ENCODE data around the gene ADAM22.

ADAM22 gene

DNA sequence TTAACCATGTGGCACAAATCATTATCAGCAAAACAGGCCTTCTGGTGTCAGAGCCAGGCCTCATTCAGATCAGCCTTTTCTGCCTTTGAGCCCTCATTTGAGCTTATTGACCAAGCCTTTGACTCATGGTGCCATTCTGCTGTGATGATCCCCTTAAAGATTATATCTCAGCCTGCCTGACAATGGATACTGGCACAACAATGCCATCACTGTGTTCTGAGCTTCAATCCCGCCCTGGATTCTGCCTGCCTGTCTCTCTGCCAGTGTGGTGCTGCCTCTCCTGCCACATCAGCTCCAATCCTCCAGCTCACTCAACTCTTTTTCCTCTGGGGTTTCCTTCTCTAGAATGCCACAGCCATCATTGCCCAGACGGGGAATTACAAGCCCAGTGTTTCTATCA, 233.2 kb downstream of the ADAM22 start:
- no peak for DNase-seq (ENCODE audit: low read depth)

DNA sequence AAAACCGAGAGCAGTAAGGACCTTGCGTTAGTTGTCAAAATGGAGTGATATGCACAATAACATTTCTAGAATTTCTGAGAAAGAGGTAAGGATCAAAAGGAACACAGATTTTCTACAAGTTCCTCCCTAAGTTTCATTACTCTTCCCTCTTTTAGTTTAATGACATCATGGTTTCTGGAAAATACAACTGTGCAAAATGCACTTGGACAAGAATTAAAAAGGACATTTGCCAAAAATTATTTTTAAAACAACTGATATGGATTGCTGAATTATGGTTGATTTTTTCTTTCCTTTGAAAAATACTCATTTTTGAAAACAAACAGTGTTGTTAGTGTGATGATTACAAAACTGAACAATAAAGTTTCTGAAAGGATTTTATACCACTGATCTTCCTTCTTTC, 233.7 kb downstream of the ADAM22 start:
- DNase-seq (ENCODE audit: low read depth), result no peak

DNA sequence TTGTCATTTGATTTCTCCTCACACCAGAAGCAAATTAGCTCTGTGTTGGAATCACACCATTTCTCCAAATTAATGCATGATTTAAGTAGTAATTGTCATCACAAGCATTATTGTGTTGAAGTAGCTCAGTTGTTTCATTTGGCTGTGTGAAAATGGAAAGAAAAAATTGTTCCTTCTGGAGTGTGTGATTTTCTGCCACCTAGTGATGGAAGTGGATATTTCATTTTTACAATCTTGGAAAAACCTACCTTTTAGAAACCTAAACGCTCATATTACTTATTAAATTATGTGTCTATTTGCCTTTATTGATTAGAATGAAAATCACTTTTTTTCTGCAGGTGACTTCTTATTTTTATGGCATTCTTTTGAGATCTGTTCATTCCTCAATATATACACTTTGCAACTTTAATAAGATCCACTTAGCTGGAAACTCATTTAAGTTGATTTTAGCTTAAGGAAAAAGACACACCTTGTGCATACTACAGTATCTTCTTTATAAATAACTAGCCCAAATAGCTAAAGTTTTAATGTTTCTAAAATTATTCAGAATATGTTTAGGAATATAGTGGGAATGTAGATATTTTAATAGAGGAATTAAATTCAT, 235.8 kb downstream of the ADAM22 start:
- no peak for DNase-seq (ENCODE audit: low read depth)

DNA sequence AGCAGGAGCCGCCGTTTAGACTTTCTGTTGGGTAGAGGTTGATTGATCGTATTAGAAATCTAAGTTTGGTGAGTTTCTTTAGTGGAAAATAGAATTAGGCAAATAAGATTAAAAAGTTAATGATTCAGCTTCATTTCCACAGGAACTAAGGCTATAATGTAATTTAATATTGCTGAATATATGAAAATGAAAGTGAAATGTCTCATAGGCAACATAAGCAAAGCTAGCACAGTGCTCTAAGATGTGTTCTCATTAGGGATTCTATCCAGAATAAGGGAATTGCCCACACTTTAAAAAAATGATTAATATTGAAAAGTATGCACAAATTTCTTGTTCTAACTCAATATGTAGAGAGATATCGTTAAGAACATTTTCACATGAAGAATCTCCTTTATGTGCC, 238.8 kb downstream of the ADAM22 start:
- no peak for DNase-seq (ENCODE audit: low read depth)

DNA sequence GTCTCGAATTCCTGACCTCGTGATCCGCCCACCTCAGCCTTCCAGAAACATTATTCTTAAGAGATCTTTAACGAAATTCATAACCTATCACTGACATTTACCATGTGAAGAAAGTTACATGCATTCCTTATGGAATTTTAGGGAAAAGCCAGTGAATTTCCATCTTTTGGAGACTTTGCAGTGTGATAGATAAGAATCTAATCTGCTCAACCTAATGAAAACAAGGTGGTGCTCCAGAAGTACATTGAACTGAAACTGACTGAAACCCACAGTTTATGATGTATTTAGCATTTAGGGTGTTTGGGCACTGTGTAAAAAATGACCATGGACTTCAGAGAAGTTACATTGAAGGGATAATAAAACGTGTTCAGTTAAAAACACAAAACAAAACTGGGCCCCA, 242.1 kb downstream of the ADAM22 start:
- no peak for DNase-seq (ENCODE audit: low read depth)

DNA sequence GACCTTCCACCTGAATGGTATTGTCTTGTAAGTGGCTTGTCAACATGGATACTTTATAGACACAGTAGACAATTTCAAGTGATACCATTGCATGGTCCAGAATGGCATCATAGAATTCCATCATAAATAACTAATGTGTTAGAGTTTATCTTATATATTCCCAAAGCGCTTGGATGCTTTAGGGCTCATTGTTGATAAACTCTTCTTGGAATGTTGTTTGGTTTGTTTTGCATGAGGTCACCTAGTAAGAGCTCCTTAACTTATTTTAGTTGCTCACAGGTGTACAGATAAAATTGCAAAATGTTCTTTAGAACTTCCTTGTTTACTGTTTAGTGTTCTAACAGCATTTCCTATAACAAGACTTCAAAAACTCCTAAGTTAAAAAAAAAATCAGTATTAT, 249.0 kb downstream of the ADAM22 start:
- DNase-seq (ENCODE audit: low read depth), result no peak

DNA sequence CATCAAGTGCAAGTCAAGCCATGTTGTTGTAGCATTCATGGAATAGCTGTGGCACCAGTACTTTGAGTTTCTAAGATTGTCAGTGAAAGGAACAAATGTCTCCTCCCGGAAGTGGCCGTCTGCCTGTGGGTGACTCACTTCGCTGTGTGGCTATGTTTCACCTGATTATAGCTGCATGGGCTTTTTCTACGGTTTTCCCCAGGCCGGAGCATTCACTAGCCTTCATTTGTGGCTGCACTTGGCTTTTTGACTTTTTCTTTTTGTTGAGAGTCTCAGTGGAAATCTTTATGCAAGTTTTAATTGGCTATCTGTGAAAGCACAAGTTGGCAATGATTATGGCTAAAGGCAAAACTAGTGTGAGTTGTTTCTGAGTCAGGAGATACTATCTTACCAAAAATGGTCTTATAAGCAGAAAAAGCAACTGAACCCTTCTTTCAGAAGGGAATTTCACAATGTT, 250.8 kb downstream of the ADAM22 start:
- no peak for DNase-seq (ENCODE audit: low read depth)

DNA sequence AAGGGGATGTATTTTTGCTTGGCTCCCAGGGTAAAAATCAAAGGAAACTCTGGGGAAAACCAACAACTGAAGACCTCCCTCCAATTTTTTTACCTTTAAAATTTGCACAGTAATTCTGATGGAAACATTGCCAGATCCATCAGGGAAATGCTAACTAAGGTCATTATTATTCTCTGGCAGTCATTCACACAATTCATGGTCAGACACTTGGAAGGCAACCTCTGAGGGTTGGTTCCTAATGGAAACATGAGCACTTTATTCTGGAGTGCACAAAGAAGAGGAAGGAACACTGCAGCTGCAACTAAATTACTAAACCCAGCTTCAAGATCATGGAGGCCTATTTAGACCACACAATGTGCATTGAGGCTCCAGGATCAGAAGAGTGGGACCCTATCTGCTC, 251.6 kb downstream of the ADAM22 start:
- DNase-seq (ENCODE audit: low read depth), result no peak

DNA sequence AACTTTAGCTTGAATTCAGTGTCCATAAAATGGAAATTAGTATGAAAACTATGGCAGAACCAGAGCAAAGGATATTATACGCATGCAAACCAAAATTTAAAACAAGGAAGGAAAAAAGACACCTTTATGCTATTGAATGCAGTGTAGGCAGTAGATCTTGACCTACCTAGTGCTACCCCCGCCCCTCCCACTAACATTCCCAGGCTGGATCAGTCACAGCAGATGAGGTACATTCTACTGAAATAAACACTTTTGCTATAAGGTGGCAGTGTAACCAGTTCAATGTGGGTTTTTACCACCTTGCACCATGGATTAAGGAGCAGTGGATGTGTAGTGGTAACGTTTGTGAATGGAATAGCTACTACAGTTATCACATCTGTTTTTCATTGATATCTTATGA, 257.9 kb downstream of the ADAM22 start:
- no peak for DNase-seq (ENCODE audit: low read depth)

DNA sequence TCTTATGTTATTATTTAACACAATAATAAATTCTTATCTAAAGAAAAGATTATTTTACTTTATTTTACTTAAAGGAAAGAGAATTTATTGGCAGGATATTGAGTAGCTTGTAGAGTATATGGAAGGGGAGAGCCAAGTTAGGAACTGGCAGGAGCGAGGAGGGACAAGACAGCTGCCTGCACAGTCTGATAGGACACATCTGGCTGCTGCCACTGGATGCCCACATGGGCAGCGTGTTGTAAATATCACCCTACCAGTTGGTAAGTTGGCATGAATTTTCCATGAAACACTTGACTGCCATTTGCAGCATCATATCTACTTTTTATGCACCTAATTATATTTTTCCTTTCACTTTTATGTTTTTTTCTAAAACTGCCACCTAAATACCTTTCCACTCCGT, 266.2 kb downstream of the ADAM22 start:
- no peak for DNase-seq (ENCODE audit: low read depth)

DNA sequence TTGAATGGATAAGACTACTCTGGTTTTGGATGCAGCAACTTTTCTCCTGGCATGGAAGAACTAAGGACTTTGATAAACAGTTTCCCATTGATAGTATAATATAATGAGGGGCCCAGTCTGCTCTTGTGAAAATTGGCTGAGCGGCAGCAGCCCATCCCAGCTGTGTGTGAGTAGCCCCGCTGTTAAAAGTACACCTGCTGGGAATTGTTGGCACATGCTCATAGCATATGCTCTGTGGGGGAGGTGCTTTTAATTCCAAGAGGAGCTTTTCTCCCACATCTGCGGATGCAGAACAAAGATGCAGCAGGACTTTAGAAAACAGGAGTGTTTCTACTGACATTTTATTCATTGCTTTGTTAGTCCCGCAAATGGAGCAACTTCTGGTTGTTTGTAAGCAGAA, 266.7 kb downstream of the ADAM22 start:
- DNase-seq (ENCODE audit: low read depth), result no peak

DNA sequence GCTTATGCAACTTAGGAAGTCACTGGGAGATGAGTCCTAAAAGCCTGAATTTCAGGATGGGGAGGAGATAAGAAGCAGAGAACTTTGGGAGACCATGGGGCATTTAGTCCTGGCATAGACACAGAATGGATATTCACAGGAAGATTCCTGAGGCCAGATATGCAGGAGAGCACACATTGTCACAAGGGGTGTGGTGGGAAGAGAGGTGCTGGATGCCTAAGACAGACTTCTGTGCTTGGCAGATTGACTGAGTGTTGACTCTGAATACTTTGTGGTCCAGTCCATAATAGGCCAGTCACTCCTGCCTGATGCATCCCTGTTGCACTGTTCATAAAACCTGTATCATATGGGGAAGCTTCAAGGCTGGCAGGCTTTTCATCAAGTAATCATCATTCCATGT, 267.3 kb downstream of the ADAM22 start:
- DNase-seq (ENCODE audit: low read depth), result no peak

DNA sequence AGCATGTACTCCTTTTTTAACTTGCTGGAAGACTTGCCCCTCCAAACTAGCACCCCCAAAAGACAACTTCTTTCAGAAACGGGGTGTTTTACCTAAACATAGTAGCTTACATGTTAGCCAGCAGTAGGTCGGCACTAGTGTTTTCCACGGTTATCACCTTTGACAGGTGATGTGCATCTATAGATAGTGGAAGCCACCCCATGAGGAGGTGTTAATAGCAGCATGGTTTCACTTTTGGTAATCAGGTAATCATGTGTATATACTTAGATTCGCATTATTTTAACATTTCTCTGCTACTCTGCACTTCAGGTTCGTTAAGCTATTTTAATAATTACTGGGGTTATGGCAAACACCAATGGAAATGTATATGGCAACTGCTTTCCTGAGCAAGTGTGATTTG, 268.2 kb downstream of the ADAM22 start:
- no peak for DNase-seq (ENCODE audit: low read depth)

DNA sequence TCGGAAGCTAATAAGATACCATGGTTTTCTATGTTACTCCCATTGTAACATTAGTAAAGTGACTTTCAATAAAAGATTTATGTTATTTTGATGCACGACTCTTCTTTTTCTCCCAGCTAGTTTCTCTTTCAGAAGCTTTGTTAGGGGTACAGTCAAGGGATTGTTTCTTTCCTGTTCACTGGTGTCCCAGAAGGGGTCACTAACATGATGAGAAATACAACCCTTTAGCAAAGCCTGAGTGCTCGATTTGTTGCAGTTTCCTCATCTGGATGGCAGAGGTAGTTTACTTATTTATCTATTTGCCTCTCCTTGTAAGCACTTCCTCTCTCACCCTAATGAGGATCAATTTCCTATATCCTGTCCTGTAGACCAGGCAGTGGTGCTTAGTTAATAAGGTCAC, 268.7 kb downstream of the ADAM22 start:
- DNase-seq (ENCODE audit: low read depth), result no peak

DNA sequence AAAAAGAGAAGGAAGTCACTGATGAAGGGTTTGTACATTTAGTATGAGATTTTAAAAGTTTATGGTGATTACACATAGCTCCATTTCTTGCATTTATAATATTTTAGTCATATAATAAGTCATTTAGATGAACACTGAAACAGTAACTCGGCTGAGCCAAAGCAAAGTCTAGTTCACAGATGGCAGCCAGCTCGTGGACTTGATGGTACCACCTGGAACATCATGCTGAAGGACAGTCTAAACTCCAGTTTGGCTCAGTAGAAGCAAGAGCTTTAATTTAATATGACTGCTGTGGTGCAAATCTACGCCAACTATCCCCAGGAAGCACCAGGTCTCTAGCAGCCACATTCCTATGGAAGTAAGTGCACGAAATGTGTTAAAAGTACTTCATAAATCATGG, 269.4 kb downstream of the ADAM22 start:
- DNase-seq (ENCODE audit: low read depth), result no peak

DNA sequence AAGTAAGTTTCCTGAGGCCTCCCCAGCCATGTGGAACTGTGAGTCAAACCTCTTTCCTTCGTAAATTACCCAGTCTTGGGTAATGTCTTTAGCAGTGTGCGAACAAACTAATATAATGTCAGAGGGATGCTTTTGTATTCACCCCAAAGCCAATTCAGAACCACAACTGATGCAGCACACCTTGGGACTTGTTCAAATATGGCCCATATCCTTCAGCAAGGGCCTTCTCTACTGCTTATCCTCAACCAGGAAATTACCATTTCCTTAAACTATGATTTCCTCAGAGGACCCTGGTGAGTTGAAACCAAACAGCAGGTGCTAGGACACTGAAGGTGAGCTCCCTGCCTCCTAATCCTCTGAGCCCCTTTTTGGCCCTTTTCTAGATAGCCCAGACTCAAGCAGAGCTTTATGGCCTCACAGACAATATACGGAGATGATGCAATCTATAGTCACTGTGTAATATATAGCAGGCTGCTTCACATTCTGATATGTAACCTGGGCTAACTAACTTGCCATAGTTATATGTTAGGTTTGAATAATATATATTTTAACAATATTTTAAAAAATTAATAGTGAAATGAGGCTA, 270.6 kb downstream of the ADAM22 start:
- no peak for DNase-seq (ENCODE audit: low read depth)

DNA sequence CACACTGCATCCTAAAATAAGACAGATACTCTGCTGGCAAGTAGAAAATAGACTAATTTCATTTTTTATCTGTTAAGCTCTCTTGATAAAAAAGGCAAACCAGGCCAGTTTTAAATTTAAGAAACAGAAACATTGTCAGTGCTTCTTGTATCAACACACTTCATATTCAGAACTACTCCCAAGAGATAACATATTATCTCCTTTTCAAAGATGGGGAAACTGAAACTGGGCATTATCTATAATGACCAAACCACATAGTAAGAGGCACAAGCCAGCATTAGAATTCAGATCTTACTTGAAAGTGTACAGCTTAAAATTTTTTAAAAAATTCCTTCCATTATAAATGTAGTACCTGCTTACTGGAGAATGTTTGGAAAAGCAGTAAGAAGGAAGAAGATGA, 271.1 kb downstream of the ADAM22 start:
- no peak for DNase-seq (ENCODE audit: low read depth)

DNA sequence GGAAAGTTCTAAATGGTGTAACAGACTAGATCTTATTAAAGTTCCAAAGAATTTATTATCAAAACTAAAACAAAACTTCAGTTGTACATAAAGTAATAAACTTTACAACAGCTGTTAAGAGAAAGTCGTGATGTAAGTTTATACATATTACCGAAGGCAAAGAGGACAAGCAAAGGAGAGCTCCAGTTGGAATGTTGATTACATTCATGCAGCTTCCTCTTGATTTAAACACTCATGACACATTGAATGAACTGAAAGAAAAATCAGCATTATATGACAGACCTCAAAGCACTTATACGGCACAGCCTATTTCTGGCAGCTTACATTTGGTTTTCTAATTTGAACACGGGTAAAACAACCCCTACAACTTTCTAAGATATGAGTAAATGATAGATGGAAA, 272.2 kb downstream of the ADAM22 start:
- no peak for DNase-seq (ENCODE audit: low read depth)

DNA sequence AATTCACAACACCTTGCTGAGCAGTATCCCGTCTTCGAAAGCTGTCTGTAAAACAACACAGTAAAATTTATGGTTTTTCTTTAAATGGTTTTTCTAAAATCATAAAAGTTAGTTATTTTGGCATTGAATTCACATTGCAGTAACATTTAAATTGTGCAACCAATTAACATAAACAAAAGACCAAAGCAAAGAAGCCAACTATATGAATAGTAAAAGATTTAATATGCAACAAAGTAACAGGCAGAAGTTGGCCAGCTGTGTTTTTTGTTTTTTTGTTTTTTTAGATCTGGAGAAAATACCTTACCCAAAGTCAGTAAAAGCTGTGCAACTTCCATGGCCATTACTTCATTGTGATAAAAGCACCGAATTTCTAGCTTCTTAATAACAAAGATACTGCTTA, 274.5 kb downstream of the ADAM22 start:
- no peak for DNase-seq (ENCODE audit: low read depth)

DNA sequence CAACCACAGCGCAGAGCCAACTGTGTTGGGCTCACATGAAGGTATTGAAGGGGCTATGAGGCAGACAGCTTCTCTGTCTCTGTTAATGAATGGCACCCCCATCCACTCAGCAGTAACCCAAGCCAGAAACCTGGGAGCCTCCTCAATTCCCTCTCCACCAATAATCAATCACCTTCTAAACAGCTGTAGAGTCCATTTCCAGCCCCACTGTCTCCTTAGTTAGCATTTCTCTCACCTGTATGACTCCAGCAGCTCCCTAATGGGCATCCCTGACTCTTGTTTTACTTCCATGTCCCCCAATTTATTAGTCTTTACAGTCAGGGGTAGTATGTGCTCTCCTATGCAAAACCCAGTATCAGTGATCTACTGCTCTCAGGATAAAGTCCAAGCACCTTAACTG, 278.9 kb downstream of the ADAM22 start:
- no peak for DNase-seq (ENCODE audit: low read depth)

DNA sequence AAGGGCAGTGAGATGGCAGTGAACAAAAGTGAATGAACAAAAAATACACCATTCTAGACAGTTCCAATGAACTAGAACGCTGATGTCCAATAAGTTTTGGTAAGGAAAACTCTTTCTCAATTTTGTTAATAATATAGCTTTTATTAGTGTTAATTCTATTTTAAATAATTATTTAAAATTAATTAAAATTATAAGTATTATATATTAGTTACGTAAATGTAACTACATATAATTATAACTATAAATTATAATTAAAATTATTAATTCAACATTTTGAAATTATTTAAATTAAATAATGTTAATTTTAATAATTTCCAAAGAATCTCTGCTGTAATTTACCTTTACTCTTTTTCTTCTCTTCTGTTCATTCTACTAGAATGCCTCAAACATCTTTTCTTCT, 280.4 kb downstream of the ADAM22 start:
- no peak for DNase-seq (ENCODE audit: low read depth)

DNA sequence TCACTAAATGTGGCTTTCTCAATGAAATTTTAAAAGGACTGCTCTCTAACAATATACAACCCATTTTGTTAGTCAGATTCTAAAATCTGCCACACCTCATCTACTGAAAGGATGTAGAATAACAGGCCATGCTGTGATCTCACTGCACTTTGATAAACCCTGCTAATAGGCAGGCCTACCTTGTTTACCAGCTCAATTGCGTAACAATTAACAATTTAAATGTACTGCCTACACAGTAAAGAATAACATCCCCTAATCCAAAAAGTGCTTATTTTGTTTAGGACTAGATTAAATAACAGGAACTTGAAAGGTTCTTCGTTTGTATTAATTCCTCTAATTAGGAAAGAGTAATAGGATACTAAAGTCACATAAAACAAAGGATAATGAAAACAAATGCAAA, 281.2 kb downstream of the ADAM22 start:
- no peak for DNase-seq (ENCODE audit: low read depth)

DNA sequence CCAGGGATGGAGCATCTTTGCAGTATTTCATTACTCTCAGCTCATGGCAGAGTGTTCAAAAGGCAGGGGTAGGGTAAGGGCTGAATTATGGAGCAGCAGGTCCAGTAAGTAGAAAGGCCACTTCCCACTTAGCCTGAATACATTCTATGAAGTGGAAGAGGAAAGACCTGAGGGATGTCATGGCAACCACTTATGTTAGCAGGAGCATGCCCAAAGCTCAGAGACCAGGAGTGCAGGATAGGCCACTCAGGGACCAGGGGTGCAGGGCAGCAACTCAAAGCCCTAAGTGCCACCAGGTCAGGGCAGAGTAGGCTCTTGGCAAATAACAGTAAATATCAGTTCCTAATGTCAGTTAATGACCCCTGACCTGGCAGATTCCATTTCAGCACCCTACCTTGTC, 282.2 kb downstream of the ADAM22 start:
- DNase-seq (ENCODE audit: low read depth), result no peak

DNA sequence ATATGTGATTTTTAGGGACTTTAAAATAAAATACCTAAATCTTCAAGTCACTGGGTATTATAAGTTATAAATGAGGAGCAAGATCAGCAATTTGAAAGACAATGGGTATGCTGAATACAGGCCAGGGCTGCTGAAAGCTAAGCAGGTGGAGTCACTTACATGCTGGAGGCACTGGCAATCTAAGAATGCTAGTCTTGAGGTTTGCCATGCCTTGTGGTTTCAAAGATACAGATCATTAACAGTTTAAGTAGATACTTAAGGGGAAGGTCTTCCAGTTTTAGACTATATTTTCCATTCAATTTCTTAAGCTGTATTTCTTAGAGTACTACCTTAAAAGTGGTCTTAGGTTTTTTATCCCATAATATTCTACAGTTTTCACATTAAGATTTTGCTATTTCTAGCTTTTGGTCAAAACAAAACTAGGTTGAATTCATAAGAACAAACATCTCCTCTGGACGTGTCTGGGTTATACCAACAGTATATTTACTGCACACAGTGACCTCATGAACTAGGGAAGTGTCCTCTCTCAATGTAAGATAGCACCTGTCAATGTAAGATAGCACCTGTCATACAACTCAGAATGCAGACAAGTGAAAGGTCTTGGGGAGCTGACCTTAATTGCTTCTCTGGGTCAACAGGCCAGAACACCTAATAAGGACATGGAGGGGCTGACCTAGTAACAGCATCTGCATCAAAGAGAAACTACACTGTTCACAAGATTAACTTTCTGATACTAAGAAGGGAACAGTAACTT, 283.8 kb downstream of the ADAM22 start:
- DNase-seq (ENCODE audit: low read depth), result no peak

Measured in T follicular helper cell (primary cell).